ENCODE data around the gene POLR2J2.
"Not testable (repeated sequence)": the region's sequence is repeated elsewhere in the genome, so short reads cannot be mapped to it uniquely, and the experiment has no call there.

Gene POLR2J2

DNA sequence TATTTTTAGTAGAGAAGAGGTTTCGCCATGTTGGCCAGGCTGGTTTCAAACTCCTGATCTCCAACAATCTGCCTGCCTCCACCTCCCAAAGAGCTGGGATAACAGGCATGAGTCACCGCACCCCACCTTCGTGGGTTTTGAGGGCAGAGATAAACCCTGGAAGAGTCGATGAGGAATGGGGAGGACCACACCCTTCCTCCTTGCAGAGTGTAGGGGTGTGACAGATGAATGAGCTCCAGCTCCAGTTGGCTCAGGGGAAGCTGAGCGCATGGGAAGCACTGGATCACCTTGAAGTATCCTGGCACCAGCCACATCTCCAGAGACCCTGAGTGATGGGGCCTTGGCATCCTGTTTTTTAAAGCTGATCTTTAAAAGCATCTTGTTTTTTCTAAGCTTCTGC, 11.1 kb upstream of the POLR2J2 start:
- not testable (repeated sequence) for H3K9me2 ChIP-seq (replicated peaks; ENCODE audit: insufficient read depth, low read length); H3K4me2 ChIP-seq (ENCODE audit: low read depth, low read length, poor library complexity, severe bottlenecking); H3K36me3 ChIP-seq (ENCODE audit: low read length); H3K9me3 ChIP-seq (ENCODE audit: insufficient read depth, low read length); H3K79me2 ChIP-seq (ENCODE audit: insufficient read depth, low read length); H3K27me3 ChIP-seq (ENCODE audit: low read length); H2AFZ ChIP-seq (ENCODE audit: low read depth, low read length, severe bottlenecking); H3K27ac ChIP-seq (ENCODE audit: low read depth, low read length); H3F3A ChIP-seq (ENCODE audit: insufficient read depth); H3K4me3 ChIP-seq (ENCODE audit: insufficient read depth, low read length, poor library complexity, severe bottlenecking); H4K20me1 ChIP-seq (ENCODE audit: low read depth, low read length); H3K9ac ChIP-seq (ENCODE audit: low read length)

DNA sequence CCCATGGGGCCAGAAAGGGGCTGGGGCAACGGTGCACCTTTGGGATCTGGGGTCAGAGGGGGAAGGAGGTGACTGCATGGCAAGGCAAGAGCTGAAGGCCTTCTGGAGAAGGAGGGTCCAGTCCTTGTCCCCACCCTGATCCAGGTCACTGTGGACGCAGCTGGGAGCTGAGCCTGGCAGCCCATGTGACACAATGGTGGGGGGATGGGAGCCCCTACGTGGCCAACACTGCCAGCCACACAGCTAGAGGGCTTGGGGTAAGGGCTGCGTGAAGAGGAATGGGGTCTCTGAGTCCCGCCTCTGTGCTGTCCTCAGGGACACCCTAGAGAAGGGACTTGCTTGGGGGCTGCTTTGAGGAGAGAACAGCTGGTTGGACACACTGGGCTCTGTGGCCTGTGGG, 9.3 kb upstream of the POLR2J2 start:
- H3K27me3 ChIP-seq (ENCODE audit: low read length); H2AFZ ChIP-seq (ENCODE audit: low read depth, low read length, severe bottlenecking); H3K27ac ChIP-seq (ENCODE audit: low read depth, low read length); H3K9me2 ChIP-seq (replicated peaks; ENCODE audit: insufficient read depth, low read length); H4K20me1 ChIP-seq (ENCODE audit: low read depth, low read length); H3K36me3 ChIP-seq (ENCODE audit: low read length); H3K79me2 ChIP-seq (ENCODE audit: insufficient read depth, low read length); H3F3A ChIP-seq (ENCODE audit: insufficient read depth); H3K9me3 ChIP-seq (ENCODE audit: insufficient read depth, low read length); H3K9ac ChIP-seq (ENCODE audit: low read length); H3K4me2 ChIP-seq (ENCODE audit: low read depth, low read length, poor library complexity, severe bottlenecking); H3K4me3 ChIP-seq (ENCODE audit: insufficient read depth, low read length, poor library complexity, severe bottlenecking): not testable (repeated sequence)

DNA sequence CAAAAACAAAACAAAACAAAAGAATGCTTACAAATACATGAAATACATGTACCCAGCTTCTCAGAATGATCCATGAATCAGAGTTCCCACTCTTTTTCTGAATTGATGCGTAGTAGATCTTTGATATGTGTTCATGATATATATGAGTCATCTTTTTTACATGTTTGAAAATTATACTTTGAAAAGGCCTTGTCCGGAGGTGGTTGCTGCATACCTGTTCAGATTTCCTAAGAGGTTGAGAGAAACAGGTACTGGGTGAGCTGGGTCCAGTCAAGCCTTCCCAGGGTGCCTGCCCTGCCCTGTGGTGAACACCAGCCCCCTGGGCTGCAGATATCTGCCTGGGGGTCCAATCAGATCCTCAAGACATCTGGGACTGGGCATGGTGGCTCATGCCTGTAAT, 4.1 kb upstream of the POLR2J2 start:
- H3K4me3 ChIP-seq (ENCODE audit: insufficient read depth, low read length, poor library complexity, severe bottlenecking); H3K79me2 ChIP-seq (ENCODE audit: insufficient read depth, low read length); H3K9ac ChIP-seq (ENCODE audit: low read length); H3K9me2 ChIP-seq (replicated peaks; ENCODE audit: insufficient read depth, low read length); H2AFZ ChIP-seq (ENCODE audit: low read depth, low read length, severe bottlenecking); H3K9me3 ChIP-seq (ENCODE audit: insufficient read depth, low read length); H3K27ac ChIP-seq (ENCODE audit: low read depth, low read length); H3K4me2 ChIP-seq (ENCODE audit: low read depth, low read length, poor library complexity, severe bottlenecking); H3K36me3 ChIP-seq (ENCODE audit: low read length); H3F3A ChIP-seq (ENCODE audit: insufficient read depth); H3K27me3 ChIP-seq (ENCODE audit: low read length); H4K20me1 ChIP-seq (ENCODE audit: low read depth, low read length): not testable (repeated sequence)

DNA sequence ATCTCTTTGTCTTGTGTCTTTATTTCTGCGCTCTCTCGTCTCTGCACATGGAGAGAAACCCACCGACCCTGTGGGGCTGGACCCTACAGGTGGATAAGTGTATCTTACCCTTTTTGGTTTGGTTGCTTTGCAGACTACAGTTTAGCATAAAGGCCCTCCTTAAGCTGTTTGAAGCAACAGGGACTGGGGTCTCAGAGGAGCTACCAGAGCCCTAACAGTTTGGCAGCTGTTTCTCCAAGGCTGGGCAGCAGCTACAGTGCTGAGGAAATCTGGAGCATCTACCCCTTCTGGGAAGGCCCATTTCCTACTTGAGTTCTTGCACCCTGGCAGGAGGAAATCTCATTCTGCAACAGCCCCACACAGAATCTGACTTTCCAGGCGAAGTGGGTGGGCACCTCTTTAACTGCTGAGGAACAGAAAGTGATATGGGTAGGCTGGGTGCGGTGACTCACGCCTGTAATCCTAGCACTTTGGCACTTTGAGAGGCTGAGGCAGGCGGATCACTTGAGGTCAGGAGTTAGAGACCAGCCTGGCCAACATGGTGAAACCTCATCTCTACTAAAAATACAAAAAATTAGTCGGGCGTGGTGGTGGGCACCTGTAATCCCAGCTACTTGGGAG, 2.1 kb upstream of the POLR2J2 start:
- not testable (repeated sequence) for H3K4me3 ChIP-seq (ENCODE audit: insufficient read depth, low read length, poor library complexity, severe bottlenecking); H3K9me2 ChIP-seq (replicated peaks; ENCODE audit: insufficient read depth, low read length); H3F3A ChIP-seq (ENCODE audit: insufficient read depth)

DNA sequence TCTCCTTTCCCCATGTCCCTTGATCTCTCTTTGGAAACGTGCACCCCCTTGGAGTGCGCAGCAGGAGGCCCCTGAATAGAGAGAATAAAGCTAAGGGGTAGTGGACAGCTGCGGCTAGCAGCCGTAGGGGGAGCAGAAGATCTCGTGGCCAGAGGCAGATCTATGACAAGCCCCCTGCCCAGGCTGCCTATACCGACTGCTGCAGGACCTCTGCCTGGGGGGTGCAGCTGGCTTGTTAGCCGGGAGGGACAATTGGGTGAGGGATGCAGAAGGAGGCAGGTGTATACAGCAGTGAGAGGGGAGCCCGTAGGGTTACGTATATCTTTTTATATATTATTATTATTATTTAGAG, 469 bp upstream of the POLR2J2 start:
- not testable (repeated sequence) for H3K9ac ChIP-seq (ENCODE audit: low read length); H3K79me2 ChIP-seq (ENCODE audit: insufficient read depth, low read length); H3K4me2 ChIP-seq (ENCODE audit: low read depth, low read length, poor library complexity, severe bottlenecking); H3K4me3 ChIP-seq (ENCODE audit: insufficient read depth, low read length, poor library complexity, severe bottlenecking); H2AFZ ChIP-seq (ENCODE audit: low read depth, low read length, severe bottlenecking); H3K27me3 ChIP-seq (ENCODE audit: low read length); H3K36me3 ChIP-seq (ENCODE audit: low read length); H3K9me2 ChIP-seq (replicated peaks; ENCODE audit: insufficient read depth, low read length); H3K27ac ChIP-seq (ENCODE audit: low read depth, low read length); H3F3A ChIP-seq (ENCODE audit: insufficient read depth); H3K9me3 ChIP-seq (ENCODE audit: insufficient read depth, low read length); H4K20me1 ChIP-seq (ENCODE audit: low read depth, low read length)

More for the DNA sequence above, 2.1 kb upstream of the POLR2J2 start:
- not testable (repeated sequence) for H3K9me3 ChIP-seq (ENCODE audit: insufficient read depth, low read length); H3K27ac ChIP-seq (ENCODE audit: low read depth, low read length); H3K27me3 ChIP-seq (ENCODE audit: low read length); H3K9ac ChIP-seq (ENCODE audit: low read length); H3K36me3 ChIP-seq (ENCODE audit: low read length); H2AFZ ChIP-seq (ENCODE audit: low read depth, low read length, severe bottlenecking); H3K4me2 ChIP-seq (ENCODE audit: low read depth, low read length, poor library complexity, severe bottlenecking); H4K20me1 ChIP-seq (ENCODE audit: low read depth, low read length); H3K79me2 ChIP-seq (ENCODE audit: insufficient read depth, low read length)

DNA sequence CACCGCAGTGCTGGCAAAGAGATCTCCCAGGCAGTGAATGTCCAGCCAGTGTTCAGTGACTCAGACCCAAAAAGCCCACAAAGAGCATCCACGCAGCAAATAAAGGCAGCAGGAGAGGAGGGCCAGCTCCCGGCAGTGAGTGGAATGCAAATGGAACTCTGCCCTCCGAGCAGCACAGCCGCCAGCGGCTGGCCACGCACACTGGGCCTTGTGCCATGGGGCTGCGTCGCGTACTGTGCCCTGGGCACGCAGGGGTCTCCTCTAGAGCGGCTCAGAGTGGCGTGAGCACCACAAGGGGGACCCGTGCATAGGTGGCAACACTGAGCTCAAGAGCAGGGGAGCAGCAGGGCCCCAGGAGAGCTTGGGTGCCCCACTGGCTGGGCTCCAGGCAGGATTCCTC, 3.9 kb downstream of the POLR2J2 start:
- not testable (repeated sequence) for H3K27ac ChIP-seq (ENCODE audit: low read depth, low read length); H3K27me3 ChIP-seq (ENCODE audit: low read length); H3K9ac ChIP-seq (ENCODE audit: low read length); H3K4me3 ChIP-seq (ENCODE audit: insufficient read depth, low read length, poor library complexity, severe bottlenecking); H4K20me1 ChIP-seq (ENCODE audit: low read depth, low read length); H3F3A ChIP-seq (ENCODE audit: insufficient read depth); H3K9me3 ChIP-seq (ENCODE audit: insufficient read depth, low read length); H3K4me2 ChIP-seq (ENCODE audit: low read depth, low read length, poor library complexity, severe bottlenecking); H3K79me2 ChIP-seq (ENCODE audit: insufficient read depth, low read length); H3K36me3 ChIP-seq (ENCODE audit: low read length); H3K9me2 ChIP-seq (replicated peaks; ENCODE audit: insufficient read depth, low read length); H2AFZ ChIP-seq (ENCODE audit: low read depth, low read length, severe bottlenecking)

DNA sequence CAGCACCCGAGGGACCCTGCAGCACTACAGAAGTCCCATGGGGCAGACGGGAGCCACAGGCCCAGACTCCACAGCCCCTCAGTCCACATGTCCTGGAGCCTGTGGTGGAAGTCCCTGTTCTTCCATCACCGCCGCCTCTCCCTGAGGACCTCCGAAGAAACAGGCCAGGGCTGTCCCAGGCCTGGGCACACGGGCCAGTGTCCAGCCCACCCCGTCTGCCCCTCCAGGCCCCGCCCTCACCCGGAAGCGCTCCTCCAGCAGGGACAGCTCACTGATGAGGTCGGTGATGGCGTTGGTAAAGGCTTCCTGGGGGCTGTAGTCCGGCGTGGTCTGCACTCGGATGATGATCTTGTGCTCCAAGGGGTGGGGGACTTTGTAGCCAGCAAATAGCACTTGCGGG, 4.6 kb downstream of the POLR2J2 start:
- H2AFZ ChIP-seq (ENCODE audit: low read depth, low read length, severe bottlenecking); H3K4me3 ChIP-seq (ENCODE audit: insufficient read depth, low read length, poor library complexity, severe bottlenecking); H3K27me3 ChIP-seq (ENCODE audit: low read length); H3K27ac ChIP-seq (ENCODE audit: low read depth, low read length); H4K20me1 ChIP-seq (ENCODE audit: low read depth, low read length); H3K9me2 ChIP-seq (replicated peaks; ENCODE audit: insufficient read depth, low read length); H3K36me3 ChIP-seq (ENCODE audit: low read length); H3F3A ChIP-seq (ENCODE audit: insufficient read depth); H3K9ac ChIP-seq (ENCODE audit: low read length); H3K79me2 ChIP-seq (ENCODE audit: insufficient read depth, low read length); H3K4me2 ChIP-seq (ENCODE audit: low read depth, low read length, poor library complexity, severe bottlenecking); H3K9me3 ChIP-seq (ENCODE audit: insufficient read depth, low read length): not testable (repeated sequence)

DNA sequence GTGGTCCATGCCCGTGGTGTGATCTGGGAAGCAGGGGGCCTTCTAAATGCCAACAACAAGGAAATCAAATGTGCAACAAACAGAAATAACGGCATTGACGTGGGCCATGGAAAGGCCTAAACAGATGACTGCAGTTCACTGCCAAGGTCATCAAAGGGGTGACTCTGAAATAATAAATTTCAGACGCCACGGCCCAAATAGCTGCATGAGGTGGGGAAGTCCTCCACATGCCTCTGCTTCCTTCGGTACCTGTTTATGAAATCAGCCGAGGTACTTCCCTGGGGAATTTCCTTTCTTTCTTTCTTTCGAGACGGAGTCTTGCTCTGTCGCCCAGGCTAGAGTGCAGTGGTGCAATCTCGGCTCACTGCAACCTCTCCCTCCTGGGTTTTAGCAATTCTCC, 6.7 kb downstream of the POLR2J2 start:
- not testable (repeated sequence) for H3K9me2 ChIP-seq (replicated peaks; ENCODE audit: insufficient read depth, low read length); H3K9ac ChIP-seq (ENCODE audit: low read length); H3K9me3 ChIP-seq (ENCODE audit: insufficient read depth, low read length); H3K4me3 ChIP-seq (ENCODE audit: insufficient read depth, low read length, poor library complexity, severe bottlenecking); H3K27ac ChIP-seq (ENCODE audit: low read depth, low read length); H4K20me1 ChIP-seq (ENCODE audit: low read depth, low read length); H3K36me3 ChIP-seq (ENCODE audit: low read length); H3K27me3 ChIP-seq (ENCODE audit: low read length); H3F3A ChIP-seq (ENCODE audit: insufficient read depth); H3K4me2 ChIP-seq (ENCODE audit: low read depth, low read length, poor library complexity, severe bottlenecking); H2AFZ ChIP-seq (ENCODE audit: low read depth, low read length, severe bottlenecking); H3K79me2 ChIP-seq (ENCODE audit: insufficient read depth, low read length)
